ENCODE measurements around the gene P2RY14.

Gene P2RY14

DNA sequence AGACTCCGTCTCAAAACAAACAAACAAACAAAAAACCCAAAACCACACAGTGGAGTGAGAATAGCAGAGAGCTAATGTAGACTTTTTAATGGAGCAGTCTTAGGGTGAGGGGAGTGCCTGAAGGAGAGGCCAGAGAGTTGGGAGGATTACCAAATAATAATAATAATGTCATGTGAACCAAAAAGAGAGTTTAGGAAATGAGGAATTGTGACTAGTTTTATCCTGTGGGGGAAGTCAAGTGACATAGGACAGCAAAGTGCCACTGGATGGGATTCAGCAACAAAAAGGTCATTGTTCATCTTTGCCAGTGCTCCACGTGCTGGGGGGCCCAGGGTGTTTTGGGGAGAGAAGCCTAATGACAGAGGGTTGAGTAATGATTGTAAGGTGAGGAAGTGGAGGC lies 25.4 kb upstream of the P2RY14 start:
- H3K27me3 ChIP-seq (ENCODE audit: control insufficient read depth in 3 of 3, insufficient read depth in 3 of 3, low read depth in 1 of 3, low read length in 3 of 3) = no peaks in the 10 kb centered on the region
- H3K27ac ChIP-seq (replicated peaks; ENCODE audit: low read length) = no peak overlapping the region
- no peak overlapping the region for H2BK12ac ChIP-seq (ENCODE audit: low read length)
- H3K23ac ChIP-seq (ENCODE audit: low read depth, low read length, poor library complexity) = no peak overlapping the region
- H3K18ac ChIP-seq (ENCODE audit: low read length) = no peak overlapping the region
- WGBS, 2 donors (ENCODE audit: extremely low coverage in 2 of 2, insufficient read length in 2 of 2, insufficient replicate concordance in 1 of 2) = no CpG with 5 or more reads among the region's 2 CpGs
- H3K4me1 ChIP-seq (ENCODE audit: control insufficient read depth in 2 of 2, insufficient read depth in 1 of 2, low read depth in 1 of 2, low read length in 2 of 2) = peaks cover 6 to 9% of the 10 kb centered on the region in 2 donors
- H3K9me3 ChIP-seq (replicated peaks in 1 of 2; ENCODE audit: control insufficient read depth in 2 of 2, insufficient read depth in 1 of 2, low read depth in 1 of 2, low read length in 2 of 2) = no peaks in the 10 kb centered on the region
- no peak overlapping the region for H4K91ac ChIP-seq (ENCODE audit: low read depth, low read length, poor library complexity)
- H3K9ac ChIP-seq (ENCODE audit: low read depth, low read length, poor library complexity) = no peak overlapping the region
- no peak overlapping the region for H3K4me3 ChIP-seq (ENCODE audit: low read length in 2 of 2)
- no peak overlapping the region for H2BK120ac ChIP-seq (ENCODE audit: low read depth, low read length)
- no peak overlapping the region for H2BK5ac ChIP-seq (ENCODE audit: low read length)
- no peak overlapping the region for H4K8ac ChIP-seq (ENCODE audit: low read depth, low read length)
- H3K79me1 ChIP-seq (ENCODE audit: low read depth, low read length) = no peaks in the 10 kb centered on the region
- no peaks in the 10 kb centered on the region for H3K36me3 ChIP-seq (replicated peaks in 1 of 2; ENCODE audit: control insufficient read depth in 2 of 2, insufficient read depth in 2 of 2, low read length in 2 of 2)
- no peak overlapping the region for H2AFZ ChIP-seq (ENCODE audit: low read length)
- H3K4ac ChIP-seq (ENCODE audit: low read length) = no peak overlapping the region
- no peak overlapping the region for H3K4me2 ChIP-seq (ENCODE audit: insufficient read depth, low read length, poor library complexity, severe bottlenecking)
- H3K14ac ChIP-seq (ENCODE audit: low read length) = no peak overlapping the region
- no peak overlapping the region for H2BK15ac ChIP-seq (ENCODE audit: low read length)
- H2AK5ac ChIP-seq (ENCODE audit: low read depth, low read length) = no peak overlapping the region
- DNase-seq (ENCODE audit: low spot score) = no peak

DNA sequence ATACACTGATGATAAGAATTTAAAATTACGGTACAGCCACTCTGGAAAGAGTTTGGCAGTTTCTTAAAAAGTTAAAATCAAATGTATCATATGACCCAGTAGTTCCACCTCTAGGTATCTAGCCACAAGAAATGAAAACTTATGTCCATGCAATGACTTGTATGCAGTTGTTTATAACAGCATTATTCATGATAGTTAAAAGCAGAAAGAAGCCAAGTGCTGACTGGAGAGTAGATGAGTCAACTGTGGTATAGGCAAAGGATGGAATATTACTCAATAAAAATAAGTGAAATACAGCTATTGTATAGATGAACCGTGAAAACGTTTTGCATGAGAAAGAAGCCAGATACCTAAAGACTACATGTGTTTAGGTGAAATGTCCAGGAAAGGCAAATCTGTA lies 23.4 kb upstream of the P2RY14 start:
- H3K9ac ChIP-seq (ENCODE audit: low read depth, low read length, poor library complexity) = no peak overlapping the region
- no CpG with 5 or more reads among the region's 3 CpGs for WGBS, 2 donors (ENCODE audit: extremely low coverage in 2 of 2, insufficient read length in 2 of 2, insufficient replicate concordance in 1 of 2)
- no peaks in the 10 kb centered on the region for H3K36me3 ChIP-seq (replicated peaks in 1 of 2; ENCODE audit: control insufficient read depth in 2 of 2, insufficient read depth in 2 of 2, low read length in 2 of 2)
- no peak overlapping the region for H4K8ac ChIP-seq (ENCODE audit: low read depth, low read length)
- H4K91ac ChIP-seq (ENCODE audit: low read depth, low read length, poor library complexity) = no peak overlapping the region
- no peak for DNase-seq (ENCODE audit: low spot score)
- H3K4me1 ChIP-seq (ENCODE audit: control insufficient read depth in 2 of 2, insufficient read depth in 1 of 2, low read depth in 1 of 2, low read length in 2 of 2) = peaks cover 6 to 9% of the 10 kb centered on the region in 2 donors
- H2AFZ ChIP-seq (ENCODE audit: low read length) = no peak overlapping the region
- H2BK5ac ChIP-seq (ENCODE audit: low read length) = no peak overlapping the region
- no peak overlapping the region for H3K4me2 ChIP-seq (ENCODE audit: insufficient read depth, low read length, poor library complexity, severe bottlenecking)
- H3K4me3 ChIP-seq (ENCODE audit: low read length in 2 of 2) = no peak overlapping the region
- H3K14ac ChIP-seq (ENCODE audit: low read length) = no peak overlapping the region
- H3K27me3 ChIP-seq (ENCODE audit: control insufficient read depth in 3 of 3, insufficient read depth in 3 of 3, low read depth in 1 of 3, low read length in 3 of 3) = no peaks in the 10 kb centered on the region
- no peaks in the 10 kb centered on the region for H3K79me1 ChIP-seq (ENCODE audit: low read depth, low read length)
- H2AK5ac ChIP-seq (ENCODE audit: low read depth, low read length) = no peak overlapping the region
- no peak overlapping the region for H3K27ac ChIP-seq (replicated peaks; ENCODE audit: low read length)
- H2BK12ac ChIP-seq (ENCODE audit: low read length) = no peak overlapping the region
- H2BK15ac ChIP-seq (ENCODE audit: low read length) = no peak overlapping the region
- H3K18ac ChIP-seq (ENCODE audit: low read length) = no peak overlapping the region
- no peak overlapping the region for H2BK120ac ChIP-seq (ENCODE audit: low read depth, low read length)
- no peaks in the 10 kb centered on the region for H3K9me3 ChIP-seq (replicated peaks in 1 of 2; ENCODE audit: control insufficient read depth in 2 of 2, insufficient read depth in 1 of 2, low read depth in 1 of 2, low read length in 2 of 2)
- H3K23ac ChIP-seq (ENCODE audit: low read depth, low read length, poor library complexity) = no peak overlapping the region
- H3K4ac ChIP-seq (ENCODE audit: low read length) = no peak overlapping the region

DNA sequence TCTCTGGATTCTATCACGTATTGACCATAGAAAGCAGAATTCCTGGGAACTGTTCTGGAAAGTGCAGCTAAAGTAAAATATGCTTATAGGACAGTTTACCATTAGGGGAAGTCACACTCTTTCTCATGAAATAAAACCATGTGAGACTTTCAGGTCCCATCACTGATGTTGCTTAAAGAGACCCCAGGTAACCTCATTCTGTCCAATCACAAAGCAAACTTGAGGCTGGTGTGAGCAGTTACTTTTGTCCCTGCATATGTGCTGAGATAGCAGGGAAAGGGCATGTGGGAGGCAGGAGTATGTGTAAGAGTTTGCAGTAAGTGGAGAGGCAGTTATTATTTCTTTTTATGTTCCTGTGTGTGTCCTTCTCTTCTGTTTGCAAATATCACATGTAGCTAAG lies 22.2 kb upstream of the P2RY14 start:
- no peak overlapping the region for H3K27ac ChIP-seq (replicated peaks; ENCODE audit: low read length)
- no peaks in the 10 kb centered on the region for H3K9me3 ChIP-seq (replicated peaks in 1 of 2; ENCODE audit: control insufficient read depth in 2 of 2, insufficient read depth in 1 of 2, low read depth in 1 of 2, low read length in 2 of 2)
- H3K14ac ChIP-seq (ENCODE audit: low read length) = no peak overlapping the region
- no peak overlapping the region for H3K9ac ChIP-seq (ENCODE audit: low read depth, low read length, poor library complexity)
- WGBS, 2 donors (ENCODE audit: extremely low coverage in 2 of 2, insufficient read length in 2 of 2, insufficient replicate concordance in 1 of 2) = no CpG with 5 or more reads among the region's 1 CpG
- no peak overlapping the region for H3K23ac ChIP-seq (ENCODE audit: low read depth, low read length, poor library complexity)
- no peak overlapping the region for H2BK5ac ChIP-seq (ENCODE audit: low read length)
- H4K91ac ChIP-seq (ENCODE audit: low read depth, low read length, poor library complexity) = no peak overlapping the region
- H3K36me3 ChIP-seq (replicated peaks in 1 of 2; ENCODE audit: control insufficient read depth in 2 of 2, insufficient read depth in 2 of 2, low read length in 2 of 2) = no peaks in the 10 kb centered on the region
- H3K4me1 ChIP-seq (ENCODE audit: control insufficient read depth in 2 of 2, insufficient read depth in 1 of 2, low read depth in 1 of 2, low read length in 2 of 2) = peaks cover 6 to 9% of the 10 kb centered on the region in 2 donors
- H3K4me2 ChIP-seq (ENCODE audit: insufficient read depth, low read length, poor library complexity, severe bottlenecking) = no peak overlapping the region
- H3K79me1 ChIP-seq (ENCODE audit: low read depth, low read length) = no peaks in the 10 kb centered on the region
- no peak overlapping the region for H2BK15ac ChIP-seq (ENCODE audit: low read length)
- no peak overlapping the region for H3K4ac ChIP-seq (ENCODE audit: low read length)
- H2BK12ac ChIP-seq (ENCODE audit: low read length) = no peak overlapping the region
- H3K18ac ChIP-seq (ENCODE audit: low read length) = no peak overlapping the region
- DNase-seq (ENCODE audit: low spot score) = no peak
- H2AFZ ChIP-seq (ENCODE audit: low read length) = no peak overlapping the region
- no peak overlapping the region for H4K8ac ChIP-seq (ENCODE audit: low read depth, low read length)
- H2AK5ac ChIP-seq (ENCODE audit: low read depth, low read length) = no peak overlapping the region
- H3K4me3 ChIP-seq (ENCODE audit: low read length in 2 of 2) = no peak overlapping the region
- no peaks in the 10 kb centered on the region for H3K27me3 ChIP-seq (ENCODE audit: control insufficient read depth in 3 of 3, insufficient read depth in 3 of 3, low read depth in 1 of 3, low read length in 3 of 3)
- no peak overlapping the region for H2BK120ac ChIP-seq (ENCODE audit: low read depth, low read length)

DNA sequence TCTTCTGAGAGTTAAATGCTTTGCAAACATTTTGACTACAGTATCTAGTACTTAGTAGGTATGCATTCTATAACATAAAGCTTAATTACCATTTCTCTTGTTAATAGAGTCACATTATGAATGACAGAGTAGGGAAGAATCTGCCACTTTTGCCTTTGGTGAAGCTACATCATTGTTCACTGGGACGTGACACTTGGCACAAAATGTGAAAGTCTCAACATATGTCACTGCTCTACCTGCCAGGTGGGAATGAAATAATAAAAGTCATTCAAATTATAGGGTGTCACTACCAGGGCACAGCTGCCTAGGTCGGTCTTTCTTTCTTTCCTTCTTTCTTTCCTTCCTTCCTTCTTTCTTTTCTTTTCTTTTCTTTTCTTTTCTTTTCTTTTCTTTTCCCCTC lies 20.7 kb upstream of the P2RY14 start:
- Histone ChIP-seq H3K18ac (ENCODE audit: low read length) (no peak overlapping the region), H3K27me3 (ENCODE audit: control insufficient read depth in 3 of 3, insufficient read depth in 3 of 3, low read depth in 1 of 3, low read length in 3 of 3) (no peaks in the 10 kb centered on the region), H2AFZ (ENCODE audit: low read length) (no peak overlapping the region), H3K23ac (ENCODE audit: low read depth, low read length, poor library complexity) (no peak overlapping the region), H3K4me1 (ENCODE audit: control insufficient read depth in 2 of 2, insufficient read depth in 1 of 2, low read depth in 1 of 2, low read length in 2 of 2) (peaks cover 0 to 1% of the 10 kb centered on the region in 2 donors), H3K79me1 (ENCODE audit: low read depth, low read length) (no peaks in the 10 kb centered on the region), H2BK120ac (ENCODE audit: low read depth, low read length) (no peak overlapping the region), H3K9ac (ENCODE audit: low read depth, low read length, poor library complexity) (no peak overlapping the region), H3K27ac (replicated peaks; ENCODE audit: low read length) (no peak overlapping the region), H2BK15ac (ENCODE audit: low read length) (no peak overlapping the region), H3K14ac (ENCODE audit: low read length) (no peak overlapping the region), H4K8ac (ENCODE audit: low read depth, low read length) (no peak overlapping the region), H2BK5ac (ENCODE audit: low read length) (no peak overlapping the region), H3K4me2 (ENCODE audit: insufficient read depth, low read length, poor library complexity, severe bottlenecking) (no peak overlapping the region), H2AK5ac (ENCODE audit: low read depth, low read length) (no peak overlapping the region), H3K9me3 (replicated peaks in 1 of 2; ENCODE audit: control insufficient read depth in 2 of 2, insufficient read depth in 1 of 2, low read depth in 1 of 2, low read length in 2 of 2) (no peaks in the 10 kb centered on the region), H2BK12ac (ENCODE audit: low read length) (no peak overlapping the region), H3K4ac (ENCODE audit: low read length) (no peak overlapping the region), H3K36me3 (replicated peaks in 1 of 2; ENCODE audit: control insufficient read depth in 2 of 2, insufficient read depth in 2 of 2, low read length in 2 of 2) (no peaks in the 10 kb centered on the region), H3K4me3 (ENCODE audit: low read length in 2 of 2) (no peak overlapping the region), H4K91ac (ENCODE audit: low read depth, low read length, poor library complexity) (no peak overlapping the region)
- WGBS, 2 donors (ENCODE audit: extremely low coverage in 2 of 2, insufficient read length in 2 of 2, insufficient replicate concordance in 1 of 2) = no CpG with 5 or more reads among the region's 2 CpGs
- no peak for DNase-seq (ENCODE audit: low spot score)

Measured in neuronal stem cell (in vitro differentiated cells).